GM12891 (cell line): Measurements from ENCODE around the gene MRPL11.

Source experiments
- DNase-seq: peaks from one replicate; pipeline ENCODE4 v3.0.0; 2011; ENCODE audit warnings: low spot score; ENCODE audit not compliant: insufficient read length
- FAIRE-seq: peaks from 2 replicates; lab custom pipeline; 2011; peaks lifted over from hg19 to GRCh38; lab: Jason Lieb, UNC
- PAX5 ChIP-seq: IDR thresholded peaks from 2 replicates; pipeline ENCODE4 v1.6.1; 2011; ENCODE audit warnings: low read length, moderate library complexity, mild to moderate bottlenecking; ENCODE audit not compliant: insufficient read depth, severe bottlenecking
- POLR2A ChIP-seq: IDR thresholded peaks from 2 replicates; pipeline ENCODE4 v1.6.1; 2011; ENCODE audit warnings: low read depth, low read length, control low read depth
- POLR2AphosphoS5 ChIP-seq: IDR thresholded peaks from 2 replicates; pipeline ENCODE4 v1.6.1; 2011; ENCODE audit warnings: low read depth, low read length, control low read depth
- POU2F2 ChIP-seq: IDR thresholded peaks from 2 replicates; pipeline ENCODE4 v1.6.1; 2011; ENCODE audit warnings: low read depth, mild to moderate bottlenecking, control low read depth, low read length, moderate library complexity
- SPI1 ChIP-seq: IDR thresholded peaks from 2 replicates; pipeline ENCODE4 v1.6.1; 2011; ENCODE audit warnings: low read depth, low read length, control low read depth
- TAF1 ChIP-seq: IDR thresholded peaks from 2 replicates; pipeline ENCODE4 v1.6.1; 2011; ENCODE audit warnings: low read depth, low read length, control low read depth

Gene MRPL11

DNA sequence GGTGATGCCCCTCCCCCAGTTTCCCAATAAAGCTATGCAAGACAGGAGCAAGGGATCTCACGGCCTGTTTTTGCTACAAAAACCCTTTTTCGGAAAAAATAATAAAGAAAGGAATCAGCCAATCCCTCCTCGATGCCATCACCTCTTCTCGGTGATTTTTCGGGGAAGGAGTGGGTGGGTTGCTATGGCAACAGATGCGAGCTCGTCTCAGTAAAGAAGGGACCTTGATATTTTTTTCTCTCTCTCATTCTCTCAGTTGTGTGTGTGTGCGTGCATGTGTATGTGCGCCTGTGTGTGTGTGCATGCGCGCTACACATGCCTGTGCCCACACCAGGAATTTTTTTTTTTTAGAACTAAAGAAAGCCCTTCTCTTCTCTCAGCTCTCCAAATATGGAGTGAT is 21.6 kb downstream of the MRPL11 start:
- FAIRE-seq (no peak), DNase-seq (no peak)
- TF ChIP-seq PAX5 (no peak), SPI1 (no peak), TAF1 (no peak), POLR2A (no peak), POLR2AphosphoS5 (no peak), POU2F2 (no peak)

DNA sequence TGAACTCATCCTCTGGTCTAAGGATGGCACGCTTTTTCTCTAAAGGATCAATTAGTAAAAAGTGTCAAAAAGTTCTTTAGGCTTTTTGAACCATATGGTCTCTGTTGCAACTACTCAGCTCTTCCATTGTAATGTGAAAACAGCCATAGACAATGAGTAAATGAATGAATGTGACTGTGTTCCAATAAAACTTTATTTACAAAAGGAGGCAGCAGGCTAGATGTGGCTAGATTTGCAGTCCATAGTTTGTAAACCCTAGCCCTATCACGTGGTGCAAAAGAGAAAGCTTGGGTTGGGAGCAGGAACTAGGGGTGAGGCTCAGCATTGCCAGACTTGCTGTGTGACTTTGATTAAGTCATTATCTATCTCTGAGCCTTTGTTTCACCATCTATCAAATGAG is 23.2 kb downstream of the MRPL11 start:
- DNase-seq (no peak), FAIRE-seq (no peak)
- TF ChIP-seq TAF1: no peak
- no peak for TF ChIP-seq POLR2A
- no peak for TF ChIP-seq PAX5
- no peak for TF ChIP-seq POU2F2
- no peak for TF ChIP-seq SPI1
- TF ChIP-seq POLR2AphosphoS5: no peak

- TF ChIP-seq POLR2A: no peak
- FAIRE-seq (no peak), DNase-seq (no peak)
Observed at GRCh38 chr11:66414120-66414934, 24.3 kb downstream of the MRPL11 start.

DNA sequence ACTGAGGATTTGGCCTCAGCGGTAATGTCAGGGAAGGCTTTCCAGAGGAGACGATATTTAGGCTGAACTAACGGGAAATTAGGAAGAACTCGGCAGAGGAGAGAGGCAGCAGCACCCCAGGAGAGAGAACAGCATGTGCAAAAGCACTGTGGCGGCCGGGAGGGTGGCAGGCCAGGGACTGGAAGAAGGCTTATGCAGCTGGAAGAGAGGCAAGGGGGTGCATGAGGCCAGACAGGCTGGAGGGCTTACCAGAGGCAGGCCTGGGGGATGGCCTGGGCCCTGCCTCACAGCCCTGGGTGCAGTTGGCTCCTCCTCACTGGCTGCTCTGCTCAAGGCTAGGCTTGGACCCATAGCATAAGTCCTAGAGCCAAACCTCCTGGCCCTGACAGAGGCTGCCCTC is 25.5 kb downstream of the MRPL11 start:
- TF ChIP-seq POLR2AphosphoS5 (no peak), PAX5 (no peak), SPI1 (no peak), POU2F2 (no peak), TAF1 (no peak), POLR2A (no peak)
- no peak for FAIRE-seq

GRCh38 chr11:66412110-66412509 is 26.5 kb downstream of the MRPL11 start:
- TF ChIP-seq POLR2AphosphoS5 (no peak), POU2F2 (no peak), SPI1 (no peak), POLR2A (no peak), PAX5 (no peak), TAF1 (no peak)
- FAIRE-seq (no peak), DNase-seq (no peak)

More for the DNA sequence above, 25.5 kb downstream of the MRPL11 start:
- no peak for DNase-seq

- DNase-seq: no peak
- TF ChIP-seq PAX5 (no peak), SPI1 (no peak), POU2F2 (no peak), POLR2A (no peak)
- FAIRE-seq: no peak
Observed at GRCh38 chr11:66411323-66411722, 27.3 kb downstream of the MRPL11 start.

- no peak for FAIRE-seq
- TF ChIP-seq POLR2A (no peak), TAF1 (no peak), POU2F2 (no peak), PAX5 (no peak), SPI1 (no peak), POLR2AphosphoS5 (no peak)
Observed at GRCh38 chr11:66410191-66410590, 28.5 kb downstream of the MRPL11 start.

GRCh38 chr11:66409226-66409625 is 29.4 kb downstream of the MRPL11 start:
- FAIRE-seq: no peak
- DNase-seq: no peak
- TF ChIP-seq PAX5: no peak
- TF ChIP-seq POLR2AphosphoS5: no peak
- TF ChIP-seq POU2F2: no peak
- TF ChIP-seq POLR2A: no peak
- TF ChIP-seq SPI1: no peak
- no peak for TF ChIP-seq TAF1

More at GRCh38 chr11:66410191-66410590, 28.5 kb downstream of the MRPL11 start:
- DNase-seq: no peak

DNA sequence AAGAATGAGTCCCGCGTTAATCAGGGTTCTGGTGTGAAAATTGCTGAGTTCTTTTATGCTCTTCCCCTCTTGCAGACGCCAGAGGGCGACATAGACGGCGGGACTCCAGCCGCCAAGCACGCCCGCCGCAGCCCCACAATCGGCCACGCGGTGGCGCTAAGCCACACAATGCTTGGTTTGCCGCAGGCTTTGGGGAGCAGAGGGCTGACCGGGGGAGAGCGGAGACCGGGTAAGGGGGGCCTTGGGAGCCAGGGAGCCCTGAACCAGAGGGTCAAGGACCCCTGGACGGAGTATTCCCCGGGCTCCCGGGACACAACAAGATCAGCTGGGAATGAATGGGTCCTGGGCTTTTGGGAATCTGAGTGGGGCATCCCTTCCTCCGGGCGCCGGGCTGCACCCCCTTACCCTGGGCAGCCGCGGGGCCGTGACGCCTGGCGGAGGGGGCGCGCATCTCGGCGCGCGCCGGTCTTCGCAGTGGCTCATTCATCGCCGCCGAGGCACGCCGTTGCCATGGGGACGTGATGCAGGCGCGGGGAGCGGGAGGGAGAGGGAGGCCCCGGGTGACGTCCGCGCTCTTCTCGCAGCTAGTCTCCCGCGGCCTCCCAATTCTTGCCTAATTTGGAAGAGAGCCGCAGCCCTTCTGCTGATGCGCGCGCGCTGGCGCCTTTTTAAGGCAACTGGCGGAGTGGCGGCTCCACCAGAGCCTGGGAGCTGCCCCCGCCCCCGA is 30.0 kb downstream of the MRPL11 start:
- FAIRE-seq: peak; percentile 96
- TF ChIP-seq SPI1 (peak; percentile 17; the same call in 1 of the 2 replicates), TAF1 (no peak)
- DNase-seq: peak; percentile 89

DNA sequence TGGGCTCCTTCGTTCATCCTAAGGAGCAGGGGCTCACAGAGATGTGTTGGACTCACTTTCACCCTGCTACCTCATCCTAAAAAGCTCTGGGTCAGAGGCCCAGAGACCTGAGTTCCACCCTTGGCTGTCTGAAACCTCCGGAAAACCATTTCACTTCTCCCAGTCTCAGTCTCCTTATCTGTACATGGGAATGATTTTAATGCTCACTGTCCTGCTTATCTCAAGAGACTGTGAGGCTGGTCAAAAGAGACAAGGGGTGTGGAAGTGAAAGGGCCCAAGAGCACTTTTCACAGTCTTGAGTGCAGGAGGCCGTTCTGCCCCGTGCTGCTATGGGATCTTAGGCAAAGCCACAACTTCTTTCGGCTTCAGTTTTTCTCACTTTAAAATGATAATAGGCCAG is 31.0 kb downstream of the MRPL11 start:
- DNase-seq (no peak), FAIRE-seq (no peak)
- no peak for TF ChIP-seq TAF1
- no peak for TF ChIP-seq PAX5
- no peak for TF ChIP-seq POLR2A
- TF ChIP-seq POLR2AphosphoS5: no peak
- no peak for TF ChIP-seq POU2F2
- TF ChIP-seq SPI1: no peak
